Epithelial cell of esophagus (primary cell): ENCODE data around the gene TSPAN3.

Experiments
- DNase-seq: peaks from one replicate; pipeline ENCODE4 v3.0.0; 2010; ENCODE audit warnings: low read depth
- H3K4me3 ChIP-seq: 2 replicates; pipeline ENCODE4 v1.5.1; 2011; ENCODE audit warnings: mild to moderate bottlenecking, low read length, control low read depth
- CTCF ChIP-seq: IDR thresholded peaks from 2 replicates; pipeline ENCODE4 v1.5.1; 2011; ENCODE audit warnings: low read depth, mild to moderate bottlenecking, low read length, control low read depth, inconsistent platforms; ENCODE audit not compliant: insufficient read depth; ENCODE audit errors: missing control alignments

TSPAN3 gene

GRCh38 chr15:77009646-77010311 is 61.1 kb downstream of the TSPAN3 start:
- TF ChIP-seq CTCF = no peak
- H3K4me3 ChIP-seq = no peak overlapping the region
- no peak for DNase-seq

GRCh38 chr15:77009176-77009575 is 61.7 kb downstream of the TSPAN3 start:
- DNase-seq = no peak
- H3K4me3 ChIP-seq = no peak overlapping the region
- TF ChIP-seq CTCF = no peak

- DNase-seq = no peak
- no peak for TF ChIP-seq CTCF
- H3K4me3 ChIP-seq = no peak overlapping the region
Observed at GRCh38 chr15:77004189-77004588, 66.7 kb downstream of the TSPAN3 start.

GRCh38 chr15:77002954-77003912 is 67.7 kb downstream of the TSPAN3 start:
- no peak for TF ChIP-seq CTCF
- no peak overlapping the region for H3K4me3 ChIP-seq
- DNase-seq = no peak

- TF ChIP-seq CTCF = no peak
- no peak overlapping the region for H3K4me3 ChIP-seq
Observed at GRCh38 chr15:77002436-77002835, 68.5 kb downstream of the TSPAN3 start.

GRCh38 chr15:77001966-77002365 is 68.9 kb downstream of the TSPAN3 start:
- no peak for TF ChIP-seq CTCF
- no peak overlapping the region for H3K4me3 ChIP-seq
- DNase-seq = no peak

More at GRCh38 chr15:77002436-77002835, 68.5 kb downstream of the TSPAN3 start:
- no peak for DNase-seq
